HG02571 (cell line): Measurements from ENCODE around the gene UBE2D2.
"Not testable (repeated sequence)": the region's sequence is repeated elsewhere in the genome, so short reads cannot be mapped to it uniquely, and the experiment has no call there.

ENCODE experiments used
- ATAC-seq: cut with Tn5 transposase; IDR thresholded peaks from one replicate; pipeline ENCODE4 v1.9.1; 2021; ENCODE audit warnings: mild to moderate bottlenecking, moderate library complexity; ENCODE audit not compliant: unreplicated experiment

The UBE2D2 gene

GRCh38 chr5:139578325-139578724 lies 17.2 kb downstream of the UBE2D2 start:
- ATAC-seq = no peak

- ATAC-seq = not testable (repeated sequence)
Measured at GRCh38 chr5:139582181-139582580, 21.0 kb downstream of the UBE2D2 start.

- no peak for ATAC-seq
Measured at GRCh38 chr5:139584137-139584536, 23.0 kb downstream of the UBE2D2 start.

- not testable (repeated sequence) for ATAC-seq
Measured at GRCh38 chr5:139588116-139588515, 27.0 kb downstream of the UBE2D2 start.

GRCh38 chr5:139588962-139589361 lies 27.8 kb downstream of the UBE2D2 start:
- no peak for ATAC-seq

- ATAC-seq = no peak
Measured at GRCh38 chr5:139592289-139592688, 31.1 kb downstream of the UBE2D2 start.

- ATAC-seq = not testable (repeated sequence)
Measured at GRCh38 chr5:139593076-139593475, 31.9 kb downstream of the UBE2D2 start.

GRCh38 chr5:139593716-139594319 lies 32.7 kb downstream of the UBE2D2 start:
- ATAC-seq = no peak

GRCh38 chr5:139597134-139597533 lies 36.0 kb downstream of the UBE2D2 start:
- no peak for ATAC-seq

- ATAC-seq = not testable (repeated sequence)
Measured at GRCh38 chr5:139598601-139598965, 37.4 kb downstream of the UBE2D2 start.

- no peak for ATAC-seq
Measured at GRCh38 chr5:139600336-139600949, 39.3 kb downstream of the UBE2D2 start.

GRCh38 chr5:139601429-139601828 lies 40.3 kb downstream of the UBE2D2 start:
- no peak for ATAC-seq

GRCh38 chr5:139601948-139602347 lies 40.8 kb downstream of the UBE2D2 start:
- not testable (repeated sequence) for ATAC-seq

GRCh38 chr5:139605887-139606286 lies 44.7 kb downstream of the UBE2D2 start:
- no peak for ATAC-seq

GRCh38 chr5:139611703-139612584 lies 50.8 kb downstream of the UBE2D2 start:
- no peak for ATAC-seq

GRCh38 chr5:139619861-139620260 lies 58.7 kb downstream of the UBE2D2 start:
- ATAC-seq = no peak

GRCh38 chr5:139625398-139625797 lies 64.3 kb downstream of the UBE2D2 start:
- ATAC-seq = not testable (repeated sequence)

- no peak for ATAC-seq
Measured at GRCh38 chr5:139630855-139631254, 69.7 kb downstream of the UBE2D2 start.

- no peak for ATAC-seq
Measured at GRCh38 chr5:139631520-139632165, 70.5 kb downstream of the UBE2D2 start.

GRCh38 chr5:139633295-139634027 lies 72.3 kb downstream of the UBE2D2 start:
- ATAC-seq = no peak

GRCh38 chr5:139634028-139634325 lies 72.8 kb downstream of the UBE2D2 start:
- no peak for ATAC-seq
